ENCODE results near the gene POMC. TPM values are rescaled to one million over a fixed set of nuclear protein-coding genes. Genes with fewer than 3 reads are reported as not detected.
A peak's percentile ranks its signal among the peaks of the same experiment; 100 is the strongest.
"Not testable (repeated sequence)": the region's sequence is repeated elsewhere in the genome, so short reads cannot be mapped to it uniquely, and the experiment has no call there.

POMC gene
- total RNA-seq, 4 donors from 2014 or later: 6.3 to 11.8 (median 9.2) TPM

- intact Hi-C loops (cut with DNase I): no loop called here
- H3K9me3 ChIP-seq: no peaks in the 10 kb centered on the region
- no peak overlapping the region for H3K4me3 ChIP-seq (replicated peaks in 1 of 3)
- H3K4me1 ChIP-seq: no peaks in the 10 kb centered on the region
- peaks cover 4 to 13% of the 10 kb centered on the region in 2 donors for H3K36me3 ChIP-seq
- WGBS, 2 donors: 67 to 74% methylated on average over 23 to 24 of the region's 24 CpGs
- H3K27me3 ChIP-seq: no peaks in the 10 kb centered on the region
- DNase-seq: no peak
- TF ChIP-seq POLR2A (IDR thresholded peaks at IDR 0.05) (no peak), CTCF (IDR thresholded peaks at IDR 0.05) (no peak)
- no peak overlapping the region for H3K27ac ChIP-seq
Measured at GRCh38 chr2:25131253-25131566, 37.2 kb downstream of the POMC start.

GRCh38 chr2:25129901-25130520, 38.4 kb downstream of the POMC start:
- WGBS, 2 donors: 90 to 91% methylated on average over 15 of the region's 15 CpGs
- TF ChIP-seq POLR2A (IDR thresholded peaks at IDR 0.05): no peak
- TF ChIP-seq CTCF (IDR thresholded peaks at IDR 0.05): no peak
- no peak for DNase-seq
- Histone ChIP-seq H3K36me3 (peaks cover 0 to 13% of the 10 kb centered on the region in 2 donors), H3K9me3 (no peaks in the 10 kb centered on the region), H3K27me3 (no peaks in the 10 kb centered on the region), H3K4me1 (no peaks in the 10 kb centered on the region), H3K27ac (no peak overlapping the region), H3K4me3 (replicated peaks in 1 of 3) (no peak overlapping the region)
- intact Hi-C loops (cut with DNase I): loop anchor here (2.0 kb wide), 1 partner anchor 153 kb away; no protein-coding TSS in a partner anchor

- 54 to 81% methylated on average over 5 of the region's 5 CpGs for WGBS, 2 donors
- peaks cover 0 to 4% of the 10 kb centered on the region in 2 donors for H3K36me3 ChIP-seq
- no peaks in the 10 kb centered on the region for H3K9me3 ChIP-seq
- intact Hi-C loops (cut with DNase I): loop anchor here (2.0 kb wide), 1 partner anchor 151 kb away; no protein-coding TSS in a partner anchor
- H3K27me3 ChIP-seq: no peaks in the 10 kb centered on the region
- no peaks in the 10 kb centered on the region for H3K4me1 ChIP-seq
- no peak for TF ChIP-seq POLR2A (IDR thresholded peaks at IDR 0.05)
- no peak for TF ChIP-seq CTCF (IDR thresholded peaks at IDR 0.05)
- peak in 1 of 2 donors; percentile 20 for DNase-seq
- H3K4me3 ChIP-seq (replicated peaks in 1 of 3): no peak overlapping the region
- H3K27ac ChIP-seq: no peak overlapping the region
Measured at GRCh38 chr2:25127646-25128045, 40.7 kb downstream of the POMC start.

GRCh38 chr2:25127071-25127470, 41.3 kb downstream of the POMC start:
- H3K4me3 ChIP-seq (replicated peaks in 1 of 3); intact Hi-C loops (cut with DNase I); DNase-seq; H3K9me3 ChIP-seq; H3K36me3 ChIP-seq; H3K27me3 ChIP-seq; H3K27ac ChIP-seq; H3K4me1 ChIP-seq: not testable (repeated sequence)
- WGBS, 2 donors: 83 to 84% methylated on average over 3 of the region's 3 CpGs

- H3K9me3 ChIP-seq: no peaks in the 10 kb centered on the region
- no peak overlapping the region for H3K27ac ChIP-seq
- no peak for DNase-seq
- H3K4me1 ChIP-seq: no peaks in the 10 kb centered on the region
- H3K36me3 ChIP-seq: no peaks in the 10 kb centered on the region
- H3K27me3 ChIP-seq: no peaks in the 10 kb centered on the region
- WGBS, 2 donors: 84 to 94% methylated on average over 4 of the region's 4 CpGs
- TF ChIP-seq CTCF (IDR thresholded peaks at IDR 0.05) (no peak), POLR2A (IDR thresholded peaks at IDR 0.05) (no peak)
- intact Hi-C loops (cut with DNase I): no loop called here
- H3K4me3 ChIP-seq (replicated peaks in 1 of 3): no peak overlapping the region
Measured at GRCh38 chr2:25125976-25126375, 42.4 kb downstream of the POMC start.
